NCI-H1930 (cell line): Measurements from ENCODE around the gene XDH.

ENCODE experiments used
- DNase-seq, 2 experiments: peaks; one replicate each; lab custom pipeline; 2025; lab: John Stamatoyannopoulos, UW

Gene XDH

DNA sequence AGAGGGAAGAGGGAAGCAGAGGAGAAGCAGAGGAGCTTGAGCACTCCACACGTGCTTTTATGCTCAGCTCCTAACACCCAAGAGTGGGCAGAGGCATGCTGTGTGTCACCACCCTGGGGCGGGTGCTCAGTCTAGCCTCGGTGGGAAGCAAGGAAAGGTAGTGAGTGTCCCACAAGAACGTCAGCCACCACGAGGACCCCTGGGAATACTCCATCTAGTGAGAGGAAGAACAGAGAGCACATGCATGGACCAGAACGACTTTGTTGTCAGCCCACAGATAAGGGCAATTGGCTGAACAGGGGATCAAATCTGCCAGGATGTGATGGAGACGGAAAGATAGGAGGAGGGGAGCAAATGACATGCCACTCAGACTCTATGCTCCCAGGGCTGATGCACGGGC is 83.4 kb downstream of the XDH start:
- no peak for DNase-seq

GRCh38 chr2:31329081-31329625 is 85.4 kb downstream of the XDH start:
- no peak for DNase-seq

- DNase-seq, result no peak
Measured at GRCh38 chr2:31328026-31328425, 86.5 kb downstream of the XDH start.

DNA sequence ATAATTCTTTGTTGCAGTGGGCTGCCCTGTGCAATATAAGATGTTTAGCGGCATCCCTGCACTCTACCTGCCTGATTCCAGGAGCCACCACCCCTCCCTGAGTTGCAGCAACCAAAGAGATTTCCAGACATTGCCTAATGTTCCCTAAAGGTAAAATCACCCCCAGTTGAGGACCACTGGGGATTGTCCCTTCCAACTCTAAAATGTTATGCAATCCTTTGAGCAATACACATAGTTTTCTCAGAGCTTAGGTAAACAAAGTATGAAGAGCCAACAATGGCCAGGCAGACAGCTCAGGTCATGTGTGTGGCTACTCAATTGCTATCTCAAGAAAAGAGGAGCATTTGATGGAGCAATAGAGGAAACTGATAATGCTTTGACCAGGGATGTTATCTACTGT is 87.0 kb downstream of the XDH start:
- no peak for DNase-seq

DNA sequence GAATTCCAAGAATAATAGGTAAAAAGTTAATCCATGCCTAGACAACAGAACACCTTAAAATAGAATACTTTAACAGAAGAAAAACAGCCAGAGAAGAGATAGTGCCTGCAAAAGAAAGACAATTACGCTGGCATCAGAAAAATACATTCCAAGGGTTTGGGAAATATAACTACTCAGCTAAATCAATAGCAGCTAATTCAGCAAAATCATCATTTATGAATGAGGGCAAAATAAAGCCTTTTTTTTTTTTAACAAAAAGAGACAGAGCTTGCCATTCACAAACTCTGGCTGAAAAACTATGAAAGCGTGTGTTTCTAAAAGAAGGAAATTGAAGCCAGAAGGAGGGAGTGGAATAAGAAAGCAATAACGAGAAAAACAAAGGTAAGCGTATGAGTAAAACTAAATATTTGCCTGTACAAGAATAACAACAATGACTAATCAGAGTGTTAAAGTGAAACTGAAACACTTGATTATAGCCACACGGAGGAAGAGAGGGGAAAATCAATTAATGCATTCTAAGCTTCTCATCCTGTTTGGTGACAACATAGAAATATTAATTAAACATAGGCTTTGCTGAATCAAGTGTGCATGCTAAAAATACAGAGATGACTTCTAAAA is 90.4 kb downstream of the XDH start:
- DNase-seq, result no peak

- DNase-seq, result no peak
Measured at GRCh38 chr2:31322371-31322770, 92.2 kb downstream of the XDH start.

DNA sequence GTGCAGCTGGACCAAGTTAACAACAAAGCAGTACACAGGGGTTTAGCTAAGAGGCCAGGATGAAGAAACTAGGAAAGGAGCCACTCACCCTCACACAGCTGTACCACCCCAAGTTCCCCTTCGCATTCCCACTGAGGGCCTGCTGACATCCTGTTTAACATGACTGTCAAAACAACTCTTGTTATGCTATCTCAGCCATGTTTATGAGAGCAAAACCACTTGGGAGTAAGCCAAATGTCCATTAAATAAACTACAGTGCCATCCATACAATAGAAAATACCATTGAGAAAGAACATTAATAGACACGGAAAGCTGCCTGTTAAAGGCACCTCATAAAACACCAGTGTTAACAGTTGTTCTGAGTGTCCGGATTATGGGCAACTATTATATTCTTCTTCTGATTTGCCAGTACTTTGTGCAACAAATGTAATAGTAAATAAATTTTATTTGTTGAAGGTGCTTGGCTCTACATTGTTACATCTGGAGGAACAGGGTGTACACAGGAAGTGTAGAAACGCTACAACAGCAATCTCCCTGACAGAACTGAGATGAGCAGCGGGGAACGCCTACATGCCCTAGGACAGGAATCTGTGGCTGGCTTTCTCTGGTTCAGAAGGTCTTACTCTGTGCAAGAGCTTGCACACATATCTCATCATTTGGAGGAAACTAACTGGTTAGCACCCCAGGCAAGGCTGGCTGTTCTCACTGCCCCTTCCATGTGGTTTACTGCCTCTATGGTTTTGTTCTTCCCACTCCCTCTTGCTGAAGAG is 95.0 kb downstream of the XDH start:
- no peak for DNase-seq

- DNase-seq, result no peak
Measured at GRCh38 chr2:31318361-31319336, 95.9 kb downstream of the XDH start.

GRCh38 chr2:31317396-31317795 is 97.1 kb downstream of the XDH start:
- no peak for DNase-seq

DNA sequence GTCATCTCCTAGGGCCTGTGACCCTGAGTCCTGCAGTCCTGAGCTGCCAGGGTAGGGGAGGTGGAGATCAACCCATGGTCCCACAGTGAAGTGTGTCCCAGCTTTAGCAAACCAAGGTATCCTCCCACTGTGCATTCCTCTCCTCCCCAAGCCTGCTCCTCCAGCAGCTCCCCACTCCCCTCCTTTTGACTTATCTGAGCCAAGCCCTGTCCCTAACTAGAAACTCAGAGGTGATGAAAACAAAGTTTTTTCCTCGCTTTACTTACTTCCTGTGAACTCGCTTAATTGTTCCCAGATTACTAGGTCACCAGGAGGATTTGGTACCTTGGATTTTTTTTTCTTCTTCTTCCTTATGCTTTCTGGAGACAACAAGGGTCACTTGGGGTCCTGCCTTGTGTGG is 99.8 kb downstream of the XDH start:
- no peak for DNase-seq

GRCh38 chr2:31312898-31313297 is 101.6 kb downstream of the XDH start:
- no peak for DNase-seq

DNA sequence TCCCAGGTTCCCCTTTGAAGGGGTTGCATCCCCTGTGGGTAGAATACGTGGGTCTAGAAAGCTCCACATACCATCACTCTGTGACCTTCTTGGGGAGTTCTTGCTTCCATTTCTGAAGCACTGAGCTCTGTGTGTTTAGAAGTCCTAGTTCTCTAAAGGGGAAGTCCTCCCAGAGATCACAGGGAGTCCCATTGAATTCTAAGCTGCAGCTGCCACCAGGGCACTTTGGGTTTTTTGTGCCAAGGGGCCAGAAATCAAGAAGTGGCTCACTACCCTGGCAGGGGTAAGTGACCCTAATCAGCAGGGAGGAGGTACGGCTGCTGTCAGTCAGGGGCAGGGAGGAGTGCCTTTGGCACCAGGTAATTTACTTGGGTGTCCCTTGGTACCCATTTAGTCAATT is 109.7 kb downstream of the XDH start:
- DNase-seq, result no peak

DNA sequence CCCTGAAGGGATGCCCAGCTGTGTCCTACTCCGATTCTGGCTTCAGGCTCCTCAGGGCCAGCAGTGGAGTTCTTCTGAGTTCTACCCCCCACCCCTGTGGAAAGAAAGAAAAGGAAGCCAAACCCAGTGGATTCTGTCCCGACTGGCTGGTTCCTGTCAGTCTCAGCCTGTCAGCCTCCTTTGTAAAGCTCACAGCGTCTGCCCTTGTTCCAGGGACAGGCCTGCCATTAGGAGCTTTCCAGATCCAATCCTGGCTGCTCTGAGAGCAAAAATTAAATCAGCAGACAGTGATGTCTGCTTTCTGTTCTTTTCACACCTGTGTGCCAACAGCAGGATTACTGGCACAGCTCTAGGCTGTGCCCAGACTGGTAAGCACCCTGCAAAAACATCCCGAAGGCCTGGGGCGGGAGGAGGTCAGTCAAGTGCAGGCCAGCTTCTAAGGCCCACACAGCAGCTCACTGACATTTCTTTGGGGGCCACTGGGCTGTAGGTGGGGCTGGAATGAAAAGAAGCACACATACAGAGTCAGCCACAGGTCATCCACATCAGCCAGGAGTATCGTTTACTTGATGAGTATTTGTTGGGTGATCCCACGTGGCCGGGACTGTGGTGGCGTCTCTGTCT is 111.5 kb downstream of the XDH start:
- DNase-seq, result no peak

- DNase-seq, result no peak
Measured at GRCh38 chr2:31300309-31300708, 114.2 kb downstream of the XDH start.

DNA sequence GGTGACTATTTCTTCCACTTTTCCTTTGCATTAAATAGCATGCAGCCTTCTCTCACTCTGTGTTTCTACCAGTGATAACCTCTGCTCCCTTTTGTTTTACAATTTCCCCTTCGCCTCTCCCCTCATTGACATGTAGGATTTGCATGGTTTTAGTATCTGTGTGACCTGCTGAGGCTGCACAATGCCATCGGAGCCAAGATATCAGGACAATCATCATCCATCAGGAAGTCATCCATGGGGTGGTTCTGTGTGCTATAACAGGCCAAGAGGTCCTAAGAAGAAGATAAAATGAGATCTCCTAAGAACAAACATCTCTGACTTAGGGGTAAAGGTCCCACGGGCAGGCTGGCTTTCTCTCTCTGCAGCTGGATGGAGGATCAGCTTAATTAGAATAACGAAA is 115.0 kb downstream of the XDH start:
- DNase-seq, result no peak

- no peak for DNase-seq
Measured at GRCh38 chr2:31297751-31298150, 116.8 kb downstream of the XDH start.

GRCh38 chr2:31296641-31297287 is 117.8 kb downstream of the XDH start:
- no peak for DNase-seq

GRCh38 chr2:31294196-31294595 is 120.3 kb downstream of the XDH start:
- DNase-seq, result no peak

- DNase-seq, result no peak
Measured at GRCh38 chr2:31287654-31288053, 126.9 kb downstream of the XDH start.

- no peak for DNase-seq
Measured at GRCh38 chr2:31286961-31287550, 127.5 kb downstream of the XDH start.

DNA sequence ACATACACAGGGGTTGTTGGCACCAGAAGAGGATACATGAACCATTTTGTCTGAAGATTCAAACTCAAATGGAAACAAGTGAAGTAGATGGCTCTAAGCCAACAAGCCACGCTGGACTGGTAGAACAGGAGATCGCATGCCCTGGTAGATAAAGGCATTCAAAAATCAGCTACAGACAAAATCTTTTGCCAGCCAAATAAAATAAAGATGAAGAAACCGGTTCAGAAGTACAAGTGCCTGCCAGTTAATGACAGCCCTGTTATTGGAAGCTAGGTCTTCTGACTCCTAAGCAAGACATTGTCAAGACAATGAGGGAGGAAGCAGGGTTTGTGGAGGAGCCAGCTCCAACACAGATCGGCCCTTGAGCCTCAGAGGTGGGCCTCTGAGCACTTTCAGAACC is 128.3 kb downstream of the XDH start:
- DNase-seq, result no peak
